GM19467 (cell line): ENCODE data around the gene LRRC4C.

Experiments
- ATAC-seq: cut with Tn5 transposase; IDR thresholded peaks from one replicate; pipeline ENCODE4 v1.9.1; 2021; ENCODE audit warnings: mild to moderate bottlenecking, moderate library complexity; ENCODE audit not compliant: unreplicated experiment

LRRC4C gene

GRCh38 chr11:40746282-40746681, 713.2 kb downstream of the LRRC4C start:
- ATAC-seq = no peak

- no peak for ATAC-seq
Measured at GRCh38 chr11:40732132-40732531, 727.3 kb downstream of the LRRC4C start.

- no peak for ATAC-seq
Measured at GRCh38 chr11:40722179-40722795, 737.2 kb downstream of the LRRC4C start.

GRCh38 chr11:40716344-40717130, 742.9 kb downstream of the LRRC4C start:
- ATAC-seq = no peak

GRCh38 chr11:40713083-40713482, 746.4 kb downstream of the LRRC4C start:
- no peak for ATAC-seq

- no peak for ATAC-seq
Measured at GRCh38 chr11:40701027-40701426, 758.4 kb downstream of the LRRC4C start.

- no peak for ATAC-seq
Measured at GRCh38 chr11:40689823-40690222, 769.6 kb downstream of the LRRC4C start.

GRCh38 chr11:40688369-40688768, 771.1 kb downstream of the LRRC4C start:
- ATAC-seq = no peak

- no peak for ATAC-seq
Measured at GRCh38 chr11:40686765-40687164, 772.7 kb downstream of the LRRC4C start.

- ATAC-seq = no peak
Measured at GRCh38 chr11:40683010-40683409, 776.4 kb downstream of the LRRC4C start.

GRCh38 chr11:40679276-40679675, 780.2 kb downstream of the LRRC4C start:
- no peak for ATAC-seq

GRCh38 chr11:40647295-40647694, 812.2 kb downstream of the LRRC4C start:
- ATAC-seq = peak; percentile 78

- ATAC-seq = no peak
Measured at GRCh38 chr11:40642284-40642683, 817.2 kb downstream of the LRRC4C start.

GRCh38 chr11:40619654-40620053, 839.8 kb downstream of the LRRC4C start:
- no peak for ATAC-seq

GRCh38 chr11:40606800-40607199, 852.7 kb downstream of the LRRC4C start:
- no peak for ATAC-seq

- no peak for ATAC-seq
Measured at GRCh38 chr11:40602866-40603552, 856.4 kb downstream of the LRRC4C start.

- ATAC-seq = no peak
Measured at GRCh38 chr11:40597546-40598113, 861.8 kb downstream of the LRRC4C start.

- ATAC-seq = no peak
Measured at GRCh38 chr11:40573254-40573891, 886.1 kb downstream of the LRRC4C start.

- no peak for ATAC-seq
Measured at GRCh38 chr11:40569947-40570531, 889.4 kb downstream of the LRRC4C start.

GRCh38 chr11:40567392-40567791, 892.1 kb downstream of the LRRC4C start:
- ATAC-seq = no peak

GRCh38 chr11:40544162-40544561, 915.3 kb downstream of the LRRC4C start:
- no peak for ATAC-seq
